GM13976 (cell line): ENCODE data around the gene GHITM.
A peak's percentile ranks its signal among the peaks of the same experiment; 100 is the strongest.
"Not testable (repeated sequence)": the region's sequence is repeated elsewhere in the genome, so short reads cannot be mapped to it uniquely, and the experiment has no call there.

Source experiments
- DNase-seq: peaks from one replicate; pipeline ENCODE4 v3.0.0; 2012; ENCODE audit warnings: low spot score
- in situ Hi-C: fragments of 300-500 bp; cut with MboI; formaldehyde crosslinking; loops from one replicate; pipeline ENCODE4 v1.12.0; 2022; ENCODE audit warnings: low sequenced_read_pairs, mixed read lengths, inconsistent platforms; ENCODE audit not compliant: unreplicated experiment
- TF ChIP-seq, protein P1 (sequence below): IDR thresholded peaks from 2 replicates; pipeline ENCODE4 v1.5.1; 2012; ENCODE audit warnings: borderline replicate concordance, mild to moderate bottlenecking; ENCODE audit not compliant: insufficient read depth; ENCODE audit errors: extremely low read depth, missing control alignments, control extremely low read depth

Gene GHITM

DNA sequence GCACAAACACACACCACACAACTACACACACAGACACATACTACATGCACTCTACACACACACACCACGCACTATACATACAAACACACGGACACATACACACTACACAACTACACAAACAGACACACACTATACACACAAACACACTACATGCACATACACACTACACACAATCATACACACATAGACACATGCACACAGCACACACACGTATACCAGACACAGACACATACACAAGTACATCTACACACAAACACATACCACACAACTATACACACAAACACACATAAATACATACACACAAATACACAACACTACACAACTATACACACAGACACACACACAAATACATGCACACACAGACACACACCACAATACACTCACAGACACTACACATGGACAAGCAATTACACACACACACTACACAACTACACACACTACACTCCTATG, 38.9 kb downstream of the GHITM start:
- in situ Hi-C loops = no loop called here
- no peak for DNase-seq
- TF ChIP-seq, protein P1, sequence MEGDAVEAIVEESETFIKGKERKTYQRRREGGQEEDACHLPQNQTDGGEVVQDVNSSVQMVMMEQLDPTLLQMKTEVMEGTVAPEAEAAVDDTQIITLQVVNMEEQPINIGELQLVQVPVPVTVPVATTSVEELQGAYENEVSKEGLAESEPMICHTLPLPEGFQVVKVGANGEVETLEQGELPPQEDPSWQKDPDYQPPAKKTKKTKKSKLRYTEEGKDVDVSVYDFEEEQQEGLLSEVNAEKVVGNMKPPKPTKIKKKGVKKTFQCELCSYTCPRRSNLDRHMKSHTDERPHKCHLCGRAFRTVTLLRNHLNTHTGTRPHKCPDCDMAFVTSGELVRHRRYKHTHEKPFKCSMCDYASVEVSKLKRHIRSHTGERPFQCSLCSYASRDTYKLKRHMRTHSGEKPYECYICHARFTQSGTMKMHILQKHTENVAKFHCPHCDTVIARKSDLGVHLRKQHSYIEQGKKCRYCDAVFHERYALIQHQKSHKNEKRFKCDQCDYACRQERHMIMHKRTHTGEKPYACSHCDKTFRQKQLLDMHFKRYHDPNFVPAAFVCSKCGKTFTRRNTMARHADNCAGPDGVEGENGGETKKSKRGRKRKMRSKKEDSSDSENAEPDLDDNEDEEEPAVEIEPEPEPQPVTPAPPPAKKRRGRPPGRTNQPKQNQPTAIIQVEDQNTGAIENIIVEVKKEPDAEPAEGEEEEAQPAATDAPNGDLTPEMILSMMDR = no peak

DNA sequence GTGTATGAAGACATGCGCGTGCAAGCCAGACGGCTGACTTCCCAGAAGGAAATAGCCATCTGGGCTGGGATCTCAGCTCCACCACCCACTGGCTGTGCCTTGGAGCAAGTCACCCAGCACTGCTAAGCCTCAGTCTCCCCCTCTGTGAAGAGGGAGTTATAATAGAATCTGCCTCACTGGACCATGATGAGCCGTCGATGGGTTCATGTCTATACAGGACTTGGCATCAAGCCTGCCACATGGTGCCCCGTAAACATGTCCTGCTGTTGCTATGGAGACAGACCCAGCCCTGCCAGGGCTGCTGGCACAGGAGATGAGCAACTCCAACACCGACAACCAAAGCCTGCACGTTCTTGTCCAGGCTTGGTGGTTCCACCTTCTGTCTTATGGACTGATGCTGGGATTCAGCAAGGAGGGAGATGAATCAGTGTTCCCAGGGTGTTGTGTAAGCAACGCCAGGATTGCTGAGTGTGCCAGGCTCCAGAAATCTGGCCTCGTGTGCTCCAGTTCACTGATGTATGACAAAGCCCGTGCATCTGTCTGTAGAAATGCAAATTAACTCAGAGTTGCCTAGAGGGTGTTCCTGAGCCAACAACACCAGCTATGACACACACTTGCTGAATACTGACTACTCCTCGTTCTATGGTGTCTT, 39.9 kb downstream of the GHITM start:
- in situ Hi-C loops = no loop called here
- peak; percentile 66 for DNase-seq
- TF ChIP-seq, protein P1 = no peak

DNA sequence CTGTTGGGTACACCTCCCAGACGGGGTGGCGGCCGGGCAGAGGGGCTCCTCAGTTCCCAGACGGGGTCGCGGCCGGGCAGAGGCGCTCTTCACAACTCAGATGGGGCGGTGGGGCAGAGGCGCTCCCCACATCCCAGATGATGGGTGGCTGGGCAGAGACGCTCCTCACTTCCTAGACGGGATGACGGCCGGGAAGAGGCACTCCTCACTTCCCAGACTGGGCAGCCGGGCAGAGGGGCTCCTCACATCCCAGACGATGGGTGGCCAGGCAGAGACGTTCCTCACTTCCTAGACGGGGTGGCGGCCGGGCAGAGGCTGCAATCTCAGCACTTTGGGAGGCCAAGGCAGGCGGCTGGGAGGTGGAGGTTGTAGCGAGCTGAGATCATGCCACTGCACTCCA, 41.1 kb downstream of the GHITM start:
- in situ Hi-C loops, DNase-seq: not testable (repeated sequence)

DNA sequence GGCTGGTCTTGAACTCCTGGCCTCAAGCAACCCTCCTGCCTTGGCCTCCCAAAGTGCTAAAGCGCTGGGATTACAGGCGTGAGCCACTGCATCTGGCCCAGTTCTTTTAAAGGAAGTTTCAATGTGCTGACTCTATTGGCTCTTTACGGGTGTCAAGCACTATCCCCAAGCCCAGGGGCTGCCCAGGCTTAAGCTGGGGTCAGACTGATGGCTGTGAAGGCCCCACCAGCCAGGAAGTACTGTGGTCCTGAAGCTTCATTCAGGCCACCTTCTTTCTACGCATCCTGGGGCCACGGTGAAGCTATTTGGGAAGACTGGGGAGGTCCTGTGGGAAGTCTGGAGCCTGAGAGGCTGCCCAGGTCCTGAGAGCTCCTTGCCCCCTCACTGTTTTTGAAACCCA, 42.3 kb downstream of the GHITM start:
- in situ Hi-C loops = no loop called here
- TF ChIP-seq, protein P1 = no peak
- no peak for DNase-seq

DNA sequence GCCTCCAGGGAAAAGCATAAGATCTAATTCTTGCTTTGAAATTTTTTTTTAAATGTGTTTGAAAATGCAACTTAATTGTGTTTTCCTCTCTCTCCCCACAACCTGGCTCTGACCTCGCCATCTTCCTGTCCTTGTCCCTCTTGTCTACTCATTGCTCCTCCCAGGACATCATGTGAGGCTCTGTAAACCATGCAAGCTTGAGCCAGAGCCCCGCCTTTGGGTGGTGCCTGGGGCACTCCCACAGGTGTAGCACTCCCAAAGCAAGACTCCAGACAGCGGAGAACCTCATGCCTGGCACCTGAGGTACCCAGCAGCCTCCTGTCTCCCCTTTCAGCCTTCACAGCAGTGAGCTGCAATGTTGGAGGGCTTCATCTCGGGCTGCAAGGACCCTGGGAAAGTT, 45.2 kb downstream of the GHITM start:
- no peak for DNase-seq
- TF ChIP-seq, protein P1 = no peak
- in situ Hi-C loops = no loop called here

DNA sequence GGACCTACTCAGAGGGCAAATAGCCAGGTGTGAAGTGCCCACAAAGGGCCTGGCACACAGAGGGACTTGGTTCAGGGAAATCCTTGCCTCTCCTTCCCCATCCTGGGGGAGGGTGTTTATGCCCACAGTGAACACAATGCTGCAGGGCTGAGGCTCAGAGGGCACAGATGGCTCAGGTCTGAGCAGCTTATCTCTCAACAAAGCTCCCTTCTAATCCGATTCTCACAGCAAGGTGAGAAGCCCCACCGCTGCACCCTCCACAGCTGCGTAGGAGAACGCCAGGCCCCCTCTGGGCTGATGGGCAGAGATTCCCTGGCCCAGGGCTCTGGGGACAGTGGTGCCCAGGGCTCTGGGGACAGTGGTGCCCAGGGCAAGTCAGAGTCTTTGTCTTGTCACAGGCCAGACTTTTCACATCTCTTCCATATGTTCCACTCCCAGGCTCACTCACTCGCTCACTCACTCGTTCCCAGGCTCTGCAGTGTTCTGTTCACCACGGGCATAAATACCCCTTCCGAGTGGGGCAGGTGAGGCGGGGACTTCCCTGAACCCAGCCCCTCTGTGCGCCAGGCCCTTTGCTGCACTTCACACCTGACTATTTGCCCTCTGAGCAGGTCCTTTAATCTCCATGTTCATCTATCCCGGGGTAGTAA, 46.3 kb downstream of the GHITM start:
- in situ Hi-C loops = no loop called here
- DNase-seq = no peak
- TF ChIP-seq, protein P1 = no peak

DNA sequence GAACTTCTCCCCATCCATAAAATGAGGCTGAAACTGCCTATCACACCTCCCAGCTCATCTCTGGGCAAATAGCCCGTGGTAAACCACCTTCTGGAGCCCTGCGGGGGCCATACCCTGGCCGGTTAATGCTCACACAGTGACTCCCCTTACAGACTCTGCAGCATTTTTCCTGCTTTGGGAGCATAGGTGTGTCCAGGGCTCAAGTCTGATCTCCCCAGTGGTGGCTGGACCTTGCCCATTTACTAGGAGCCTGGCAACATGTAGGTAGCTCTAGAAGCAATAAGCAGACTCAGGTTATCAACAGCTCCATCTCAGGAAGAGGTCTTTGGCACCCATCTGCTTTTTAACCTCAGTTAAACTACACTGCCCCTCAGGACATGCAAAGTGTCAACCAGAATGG, 49.5 kb downstream of the GHITM start:
- DNase-seq = no peak
- TF ChIP-seq, protein P1 = no peak
- in situ Hi-C loops = no loop called here
